Fibroblast of lung (primary cell): Measurements from ENCODE around the gene FSIP1. TPM values are rescaled to one million over a fixed set of nuclear protein-coding genes. Genes with fewer than 3 reads are reported as not detected.

Experiments used
- DNase-seq, 2 donors: peaks; one replicate each; pipeline versions ENCODE4 v3.0.0 to v3.0.0-alpha.2; 2010; ENCODE audit warnings: low read depth in 2 of 2
- H2AFZ ChIP-seq: 2 replicates; pipeline ENCODE4 v1.5.1; 2012; ENCODE audit warnings: low read length, control low read depth, inconsistent platforms
- H3K27ac ChIP-seq: 2 replicates; pipeline ENCODE4 v1.5.1; 2011; ENCODE audit warnings: low read length, control low read depth; ENCODE audit not compliant: insufficient read depth
- H3K27me3 ChIP-seq: 2 replicates; pipeline ENCODE4 v1.5.1; 2011; ENCODE audit warnings: mild to moderate bottlenecking, low read length; ENCODE audit not compliant: control insufficient read depth, insufficient read depth
- H3K36me3 ChIP-seq: 2 replicates; pipeline ENCODE4 v1.5.1; 2011; ENCODE audit warnings: low read length; ENCODE audit not compliant: control insufficient read depth, insufficient read depth
- H3K4me1 ChIP-seq: 2 replicates; pipeline ENCODE4 v1.5.1; 2011; ENCODE audit warnings: low read length; ENCODE audit not compliant: control insufficient read depth, insufficient read depth; ENCODE audit errors: extremely low read depth
- H3K4me2 ChIP-seq: 2 replicates; pipeline ENCODE4 v1.5.1; 2011; ENCODE audit warnings: low read length, control low read depth; ENCODE audit not compliant: insufficient read depth; ENCODE audit errors: extremely low read depth
- H3K4me3 ChIP-seq, 4 experiments: fragments of 200-600 bp in 1 of 4; sonication (generic) in 1 of 4; replicated peaks in 1 of 4; 2 replicates each; pipeline ENCODE4 v1.5.1; 2011 to 2016; ENCODE audit warnings: low read length in 4 of 4, low read depth in 3 of 4, mild to moderate bottlenecking in 3 of 4, control low read depth in 2 of 4, inconsistent platforms in 1 of 4, mixed read lengths in 1 of 4; ENCODE audit not compliant: insufficient read depth in 1 of 4; ENCODE audit errors: control extremely low read depth in 1 of 4
- H3K79me2 ChIP-seq: 2 replicates; pipeline ENCODE4 v1.5.1; 2012; ENCODE audit warnings: mild to moderate bottlenecking, low read length, inconsistent platforms; ENCODE audit not compliant: control insufficient read depth, insufficient read depth
- H3K9ac ChIP-seq: 2 replicates; pipeline ENCODE4 v1.5.1; 2011; ENCODE audit warnings: mild to moderate bottlenecking, low read length, control low read depth; ENCODE audit not compliant: insufficient read depth
- H3K9me3 ChIP-seq: 2 replicates; pipeline ENCODE4 v1.5.1; 2012; ENCODE audit warnings: low read depth, low read length; ENCODE audit not compliant: control insufficient read depth, insufficient read depth
- H4K20me1 ChIP-seq: 2 replicates; pipeline ENCODE4 v1.5.1; 2011; ENCODE audit warnings: low read length; ENCODE audit not compliant: control insufficient read depth, insufficient read depth; ENCODE audit errors: extremely low read depth
- EZH2 ChIP-seq: IDR thresholded peaks from 2 replicates; pipeline ENCODE4 v1.5.1; 2012; ENCODE audit warnings: low read length, control low read depth, mild to moderate bottlenecking; ENCODE audit errors: missing control alignments
- polyA plus RNA-seq, 2 donors: library from polyadenylated mRNA; depleted of rRNA in 1 of 2; stranded (reverse) in 1 of 2; unstranded in 1 of 2; fragments of >200 nt; gene quantifications; 2 replicates each; pipeline ENCODE4 v1.2.1, GENCODE V29; 2011 to 2012; ENCODE audit warnings: missing spikeins in 1 of 2
- total RNA-seq: library from RNA; depleted of rRNA; stranded (reverse); fragments of >200 nt; gene quantifications from 2 replicates; pipeline ENCODE4 v1.2.1, GENCODE V29; 2014
- TF ChIP-seq, protein P1 (sequence below), 2 donors: IDR thresholded peaks in 1 of 2; conservative IDR thresholded peaks in 1 of 2; 1 replicate in 1 of 2; 2 replicates in 1 of 2; pipeline ENCODE4 v1.5.1; 2011 to 2012; ENCODE audit warnings: low read length in 2 of 2, control low read depth in 1 of 2, inconsistent platforms in 1 of 2, low read depth in 1 of 2, mild to moderate bottlenecking in 1 of 2

The FSIP1 gene
- total and polyA plus RNA-seq, 2 donors (not counting 1 experiment from before 2014, with no cell fraction given) = 0.50 to 5.1 TPM

GRCh38 chr15:39784638-39785037 lies 2.0 kb upstream of the FSIP1 start:
- Histone ChIP-seq H3K9ac (no peak overlapping the region), H3K4me2 (peak overlapping the region; percentile 72), H3K27ac (no peak overlapping the region), H3K79me2 (peaks cover 7% of the 10 kb centered on the region), H2AFZ (no peak overlapping the region), H4K20me1 (no peaks in the 10 kb centered on the region), H3K9me3 (no peaks in the 10 kb centered on the region), H3K36me3 (no peaks in the 10 kb centered on the region), H3K4me1 (peaks cover 25% of the 10 kb centered on the region), H3K27me3 (no peaks in the 10 kb centered on the region), H3K4me3 (peak overlapping the region in 2 of 4 experiments; percentile 73 to 89)
- TF ChIP-seq, protein P1, sequence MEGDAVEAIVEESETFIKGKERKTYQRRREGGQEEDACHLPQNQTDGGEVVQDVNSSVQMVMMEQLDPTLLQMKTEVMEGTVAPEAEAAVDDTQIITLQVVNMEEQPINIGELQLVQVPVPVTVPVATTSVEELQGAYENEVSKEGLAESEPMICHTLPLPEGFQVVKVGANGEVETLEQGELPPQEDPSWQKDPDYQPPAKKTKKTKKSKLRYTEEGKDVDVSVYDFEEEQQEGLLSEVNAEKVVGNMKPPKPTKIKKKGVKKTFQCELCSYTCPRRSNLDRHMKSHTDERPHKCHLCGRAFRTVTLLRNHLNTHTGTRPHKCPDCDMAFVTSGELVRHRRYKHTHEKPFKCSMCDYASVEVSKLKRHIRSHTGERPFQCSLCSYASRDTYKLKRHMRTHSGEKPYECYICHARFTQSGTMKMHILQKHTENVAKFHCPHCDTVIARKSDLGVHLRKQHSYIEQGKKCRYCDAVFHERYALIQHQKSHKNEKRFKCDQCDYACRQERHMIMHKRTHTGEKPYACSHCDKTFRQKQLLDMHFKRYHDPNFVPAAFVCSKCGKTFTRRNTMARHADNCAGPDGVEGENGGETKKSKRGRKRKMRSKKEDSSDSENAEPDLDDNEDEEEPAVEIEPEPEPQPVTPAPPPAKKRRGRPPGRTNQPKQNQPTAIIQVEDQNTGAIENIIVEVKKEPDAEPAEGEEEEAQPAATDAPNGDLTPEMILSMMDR (conservative IDR thresholded peaks at IDR 0.05 in 1 of 2, IDR thresholded peaks at IDR 0.05 in 1 of 2; ENCODE audit: low read depth in 1 of 2, low read length in 2 of 2) = no peak
- no peak for TF ChIP-seq EZH2
- no peak for DNase-seq

GRCh38 chr15:39784125-39784524 lies 1.5 kb upstream of the FSIP1 start:
- Histone ChIP-seq H4K20me1 (no peaks in the 10 kb centered on the region), H3K79me2 (peaks cover 7% of the 10 kb centered on the region), H2AFZ (no peak overlapping the region), H3K9ac (no peak overlapping the region), H3K4me3 (peak overlapping the region; percentile 73 to 96 (median 81)), H3K27me3 (no peaks in the 10 kb centered on the region), H3K27ac (peak overlapping the region; percentile 49), H3K4me1 (peaks cover 22% of the 10 kb centered on the region), H3K36me3 (no peaks in the 10 kb centered on the region), H3K4me2 (peak overlapping the region; percentile 72), H3K9me3 (no peaks in the 10 kb centered on the region)
- peak; percentile 49 to 56 for DNase-seq
- TF ChIP-seq EZH2 = no peak
- TF ChIP-seq, protein P1 (conservative IDR thresholded peaks at IDR 0.05 in 1 of 2, IDR thresholded peaks at IDR 0.05 in 1 of 2; ENCODE audit: low read depth in 1 of 2, low read length in 2 of 2) = no peak

DNA sequence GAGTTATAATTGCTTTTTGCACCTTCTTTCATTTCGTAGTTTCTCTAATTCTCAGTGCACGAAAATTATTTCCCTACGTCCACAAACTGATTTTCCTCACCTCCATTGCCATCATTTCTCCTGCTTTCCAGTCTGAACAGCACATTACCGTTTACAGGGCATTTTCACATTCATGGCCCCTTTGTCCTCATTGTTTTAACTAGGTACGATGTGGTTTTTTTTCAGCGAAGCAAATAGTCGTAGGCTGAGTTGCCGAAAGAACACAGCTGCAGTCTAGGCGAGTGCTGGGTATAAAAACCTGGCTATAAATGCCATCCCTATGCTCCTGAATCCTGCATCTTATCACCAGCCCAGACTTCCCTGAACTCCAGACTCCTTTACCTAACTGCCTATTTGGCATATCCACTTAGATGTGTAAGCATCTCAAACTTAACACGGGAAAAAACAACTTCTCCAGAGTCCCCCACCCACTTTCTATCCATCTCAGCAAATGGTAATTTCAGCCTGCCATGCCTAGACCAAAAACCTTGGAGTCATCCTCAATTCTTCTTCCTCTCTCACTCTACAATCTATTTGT lies 691 bp upstream of the FSIP1 start:
- TF ChIP-seq, protein P1 (conservative IDR thresholded peaks at IDR 0.05 in 1 of 2, IDR thresholded peaks at IDR 0.05 in 1 of 2; ENCODE audit: low read depth in 1 of 2, low read length in 2 of 2) = no peak
- no peak for TF ChIP-seq EZH2
- peaks cover 17% of the 10 kb centered on the region for H3K4me1 ChIP-seq

More for the DNA sequence above, 691 bp upstream of the FSIP1 start:
- no peaks in the 10 kb centered on the region for H3K9me3 ChIP-seq
- no peak for DNase-seq
- peak overlapping the region; percentile 81 for H3K9ac ChIP-seq
- H3K4me2 ChIP-seq = peak overlapping the region; percentile 72
- peaks cover 7% of the 10 kb centered on the region for H3K79me2 ChIP-seq
- no peaks in the 10 kb centered on the region for H3K27me3 ChIP-seq
- H2AFZ ChIP-seq = peak overlapping the region; percentile 80
- peak overlapping the region; percentile 80 for H3K27ac ChIP-seq
- no peaks in the 10 kb centered on the region for H4K20me1 ChIP-seq
- H3K36me3 ChIP-seq = no peaks in the 10 kb centered on the region
- H3K4me3 ChIP-seq = peak overlapping the region; percentile 73 to 96 (median 81)
